ENCODE measurements around the gene PGLYRP1.

DNA sequence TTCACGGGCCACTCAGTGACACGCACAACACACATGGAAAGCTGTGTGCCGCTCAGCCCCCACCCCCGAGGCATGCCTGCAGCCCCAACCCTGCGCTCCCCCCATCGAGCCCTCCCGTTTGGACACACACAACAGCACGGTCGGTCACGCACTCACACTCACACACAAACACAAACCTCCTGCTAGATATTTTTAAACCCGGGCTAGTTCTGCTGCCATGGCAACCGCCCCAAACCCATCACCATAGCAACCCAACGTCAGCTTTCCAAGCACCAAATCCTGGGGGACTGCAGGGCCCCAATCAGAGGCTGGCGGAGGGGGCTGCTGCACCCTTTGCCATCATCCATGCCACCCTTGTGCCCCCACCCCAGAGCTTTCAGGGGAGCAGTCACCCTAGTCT, 46.7 kb downstream of the PGLYRP1 start:
- TF ChIP-seq POLR2AphosphoS5 (IDR thresholded peaks at IDR 0.05), result no peak
- TF ChIP-seq, protein P1, sequence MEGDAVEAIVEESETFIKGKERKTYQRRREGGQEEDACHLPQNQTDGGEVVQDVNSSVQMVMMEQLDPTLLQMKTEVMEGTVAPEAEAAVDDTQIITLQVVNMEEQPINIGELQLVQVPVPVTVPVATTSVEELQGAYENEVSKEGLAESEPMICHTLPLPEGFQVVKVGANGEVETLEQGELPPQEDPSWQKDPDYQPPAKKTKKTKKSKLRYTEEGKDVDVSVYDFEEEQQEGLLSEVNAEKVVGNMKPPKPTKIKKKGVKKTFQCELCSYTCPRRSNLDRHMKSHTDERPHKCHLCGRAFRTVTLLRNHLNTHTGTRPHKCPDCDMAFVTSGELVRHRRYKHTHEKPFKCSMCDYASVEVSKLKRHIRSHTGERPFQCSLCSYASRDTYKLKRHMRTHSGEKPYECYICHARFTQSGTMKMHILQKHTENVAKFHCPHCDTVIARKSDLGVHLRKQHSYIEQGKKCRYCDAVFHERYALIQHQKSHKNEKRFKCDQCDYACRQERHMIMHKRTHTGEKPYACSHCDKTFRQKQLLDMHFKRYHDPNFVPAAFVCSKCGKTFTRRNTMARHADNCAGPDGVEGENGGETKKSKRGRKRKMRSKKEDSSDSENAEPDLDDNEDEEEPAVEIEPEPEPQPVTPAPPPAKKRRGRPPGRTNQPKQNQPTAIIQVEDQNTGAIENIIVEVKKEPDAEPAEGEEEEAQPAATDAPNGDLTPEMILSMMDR (IDR thresholded peaks at IDR 0.05), result no peak
- TF ChIP-seq POLR2A (IDR thresholded peaks at IDR 0.05), result no peak
- TF ChIP-seq EP300 (IDR thresholded peaks at IDR 0.05; ENCODE audit: low read depth), result no peak

Measured in transverse colon (tissue), 4 donors.